Subcutaneous abdominal adipose tissue (tissue), 5 donors: ENCODE data around the gene ZDHHC22.

ENCODE experiments used
- H3K27ac ChIP-seq: one replicate; pipeline ENCODE4 v1.7.0; 2013; ENCODE audit warnings: low read depth, mild to moderate bottlenecking, inconsistent platforms, low read length, moderate library complexity
- H3K27me3 ChIP-seq, 5 donors: one replicate each; pipeline ENCODE4 v1.7.0; 2013; ENCODE audit warnings: low read length in 5 of 5, inconsistent platforms in 1 of 5; ENCODE audit not compliant: control insufficient read depth in 5 of 5, insufficient read depth in 4 of 5
- H3K36me3 ChIP-seq, 5 donors: one replicate each; pipeline ENCODE4 v1.7.0; 2013; ENCODE audit warnings: low read length in 5 of 5; ENCODE audit not compliant: control insufficient read depth in 5 of 5, insufficient read depth in 5 of 5
- H3K4me1 ChIP-seq, 5 donors: one replicate each; pipeline ENCODE4 v1.7.0; 2013; ENCODE audit warnings: low read length in 5 of 5, mild to moderate bottlenecking in 3 of 5, moderate library complexity in 1 of 5; ENCODE audit not compliant: control insufficient read depth in 5 of 5, insufficient read depth in 5 of 5
- H3K4me3 ChIP-seq, 5 donors: one replicate each; pipeline ENCODE4 v1.7.0; 2013; ENCODE audit warnings: low read length in 5 of 5, low read depth in 1 of 5
- H3K9ac ChIP-seq, 5 donors: one replicate each; pipeline ENCODE4 v1.7.0; 2013; ENCODE audit warnings: low read length in 5 of 5, mild to moderate bottlenecking in 4 of 5, moderate library complexity in 3 of 5
- H3K9me3 ChIP-seq, 5 donors: one replicate each; pipeline ENCODE4 v1.7.0; 2013; ENCODE audit warnings: low read length in 5 of 5; ENCODE audit not compliant: control insufficient read depth in 5 of 5
- donor health status: healthy.
- donor health status: healthy.
- donor health status: healthy.
- donor health status: healthy.
- donor health status: healthy.

ZDHHC22 gene

GRCh38 chr14:77144412-77145115 is 3.0 kb upstream of the ZDHHC22 start:
- Histone ChIP-seq H3K27me3 (peaks cover 38 to 64% (median 57%) of the 10 kb centered on the region in 5 donors), H3K27ac (no peak overlapping the region), H3K4me3 (no peak overlapping the region), H3K9me3 (peaks cover 0 to 3% (median 0%) of the 10 kb centered on the region in 5 donors), H3K4me1 (peaks cover 0 to 19% (median 11%) of the 10 kb centered on the region in 5 donors), H3K9ac (no peak overlapping the region), H3K36me3 (no peaks in the 10 kb centered on the region)

DNA sequence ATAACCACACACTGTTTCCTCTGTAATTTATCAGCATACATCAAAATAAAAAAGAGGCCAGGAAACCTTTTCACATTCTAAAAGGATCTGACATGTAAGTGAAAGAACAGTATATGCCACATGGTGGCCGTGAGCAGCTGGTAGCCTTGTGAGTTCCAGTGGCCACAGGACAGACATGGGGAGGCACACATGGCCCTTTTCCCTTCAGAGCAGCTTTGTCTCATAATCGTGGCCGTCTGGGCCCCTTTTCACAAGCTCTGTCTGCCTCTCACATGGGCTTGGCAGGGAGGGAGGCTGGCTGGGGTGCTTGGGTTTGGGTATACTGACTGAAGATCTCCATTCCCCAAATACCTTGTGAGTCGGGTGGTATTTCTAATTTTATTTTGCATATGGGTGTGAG is 1.5 kb upstream of the ZDHHC22 start:
- Histone ChIP-seq H3K9ac (no peak overlapping the region), H3K27me3 (peaks cover 38 to 79% (median 71%) of the 10 kb centered on the region in 5 donors), H3K36me3 (no peaks in the 10 kb centered on the region), H3K9me3 (peaks cover 0 to 3% (median 0%) of the 10 kb centered on the region in 5 donors), H3K27ac (no peak overlapping the region), H3K4me3 (no peak overlapping the region), H3K4me1 (peaks cover 0 to 21% (median 11%) of the 10 kb centered on the region in 5 donors)

DNA sequence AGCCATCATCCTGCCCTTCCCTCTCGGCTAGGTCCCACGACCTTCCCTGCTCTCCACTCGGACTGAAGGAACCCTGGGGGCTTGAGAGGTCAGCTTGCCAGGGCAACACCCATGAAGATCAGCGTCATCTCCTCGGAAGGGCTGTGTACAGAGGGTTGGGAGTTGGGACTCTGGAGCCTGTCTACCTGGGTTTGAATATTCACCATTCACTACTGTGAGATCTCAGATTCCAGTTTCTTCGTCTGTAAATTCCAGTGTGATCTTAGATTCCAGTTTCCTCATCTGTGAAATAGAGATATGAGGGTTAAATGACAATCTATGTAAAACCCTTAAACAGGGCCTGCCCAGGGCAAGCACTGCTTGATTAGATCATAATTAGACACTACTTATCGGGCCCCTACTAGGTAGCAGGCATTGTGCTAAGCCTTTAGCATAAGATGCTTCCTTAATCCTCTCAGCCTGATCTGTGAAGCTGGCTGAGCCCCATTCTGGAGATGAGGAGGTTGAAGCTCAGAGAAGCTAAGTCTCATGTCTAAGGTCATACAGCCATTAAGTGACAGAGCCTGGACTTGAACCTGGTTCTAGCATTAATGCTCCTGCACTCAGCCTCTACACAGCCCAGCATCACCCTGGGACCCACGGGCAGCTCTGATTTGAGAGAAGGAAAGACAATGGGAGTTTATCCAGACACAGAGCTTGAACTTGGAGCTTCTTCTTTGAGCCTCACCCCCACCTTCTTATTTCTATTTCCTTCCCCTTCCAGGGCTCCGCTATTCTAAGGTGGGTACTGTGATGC is 612 bp upstream of the ZDHHC22 start:
- Histone ChIP-seq H3K4me3 (peak overlapping the region in 1 of 5 donors; percentile 38), H3K27ac (no peak overlapping the region), H3K9me3 (peaks cover 0 to under 1% (median 0%) of the 10 kb centered on the region in 5 donors), H3K9ac (no peak overlapping the region), H3K36me3 (no peaks in the 10 kb centered on the region), H3K4me1 (peaks cover 0 to 21% (median 11%) of the 10 kb centered on the region in 5 donors), H3K27me3 (peaks cover 40 to 81% (median 76%) of the 10 kb centered on the region in 5 donors)

- peak overlapping the region in 2 of 5 donors; percentile 18 to 38 for H3K4me3 ChIP-seq
- H3K27ac ChIP-seq = no peak overlapping the region
- H3K9ac ChIP-seq = no peak overlapping the region
- H3K9me3 ChIP-seq = no peaks in the 10 kb centered on the region
- H3K36me3 ChIP-seq = no peaks in the 10 kb centered on the region
- peaks cover 34 to 71% (median 66%) of the 10 kb centered on the region in 5 donors for H3K27me3 ChIP-seq
- peaks cover 0 to 21% (median 11%) of the 10 kb centered on the region in 5 donors for H3K4me1 ChIP-seq
Observed at GRCh38 chr14:77140359-77141213, 1.0 kb downstream of the ZDHHC22 start.

DNA sequence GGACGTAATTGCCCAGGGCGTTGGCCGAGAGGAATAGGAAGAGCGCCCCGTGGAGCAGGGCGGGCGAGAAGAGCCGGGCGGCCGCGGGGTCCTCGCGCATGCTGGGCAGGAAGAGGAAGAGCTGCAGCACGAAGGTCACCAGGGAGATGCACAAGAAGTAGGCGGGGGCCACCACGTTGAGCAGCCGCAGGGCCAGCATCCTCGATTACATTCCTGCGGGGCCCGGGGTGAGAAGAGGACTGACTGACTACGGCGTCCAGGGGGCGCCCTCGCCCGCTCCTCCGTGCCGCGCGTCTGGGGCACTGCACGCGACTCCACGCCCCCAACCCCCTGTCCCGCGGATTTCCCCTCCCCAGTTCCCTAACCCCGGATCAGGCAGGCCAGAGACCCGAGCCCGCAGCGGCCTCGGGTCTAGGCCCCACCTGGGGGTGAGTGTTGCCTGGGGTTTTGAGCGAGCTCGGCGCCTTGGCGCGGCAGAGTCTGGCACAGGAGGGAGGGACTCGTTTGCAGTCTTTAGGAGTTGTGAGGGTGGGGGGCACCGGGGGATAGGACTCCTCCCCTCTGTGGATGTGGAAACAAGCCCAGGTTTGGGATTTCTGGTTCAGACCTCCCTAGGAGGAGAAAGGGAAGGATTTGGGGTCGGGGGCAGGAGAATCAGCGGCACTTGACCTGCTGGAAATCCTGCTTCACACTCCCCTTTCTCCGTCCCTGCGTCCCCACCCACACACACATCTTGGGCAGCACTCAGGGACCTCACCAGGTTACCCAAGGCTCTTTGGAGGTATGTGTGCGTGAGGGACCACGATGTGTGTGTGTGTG is 1.8 kb downstream of the ZDHHC22 start:
- Histone ChIP-seq H3K27ac (no peak overlapping the region), H3K9ac (no peak overlapping the region), H3K9me3 (no peaks in the 10 kb centered on the region), H3K36me3 (no peaks in the 10 kb centered on the region), H3K4me1 (peaks cover 0 to 21% (median 11%) of the 10 kb centered on the region in 5 donors), H3K27me3 (peaks cover 34 to 70% (median 67%) of the 10 kb centered on the region in 5 donors), H3K4me3 (no peak overlapping the region)

DNA sequence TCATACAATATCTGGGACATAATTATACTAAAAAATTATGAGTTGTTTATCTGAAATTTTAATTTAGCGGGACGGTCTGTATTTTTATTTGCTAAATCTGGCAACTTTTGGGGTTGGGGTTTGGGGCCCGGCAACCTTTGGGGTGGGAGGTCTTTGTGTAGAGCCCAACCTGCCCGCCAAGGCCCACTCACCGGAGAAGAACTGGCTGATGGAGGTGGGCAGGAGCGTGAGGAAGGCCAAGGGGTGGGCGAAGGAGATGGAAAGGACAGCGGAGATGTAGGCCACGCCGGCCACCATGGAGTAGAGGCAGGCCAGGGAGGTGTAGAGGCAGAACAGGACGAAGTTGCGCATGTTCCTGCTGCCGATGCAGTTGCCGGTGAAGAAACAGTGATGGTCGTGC is 2.6 kb downstream of the ZDHHC22 start:
- H3K36me3 ChIP-seq = no peaks in the 10 kb centered on the region
- H3K9me3 ChIP-seq = no peaks in the 10 kb centered on the region
- no peak overlapping the region for H3K9ac ChIP-seq
- peaks cover 0 to 21% (median 11%) of the 10 kb centered on the region in 5 donors for H3K4me1 ChIP-seq
- H3K27ac ChIP-seq = no peak overlapping the region
- H3K4me3 ChIP-seq = no peak overlapping the region
- H3K27me3 ChIP-seq = peaks cover 31 to 70% (median 63%) of the 10 kb centered on the region in 5 donors

- Histone ChIP-seq H3K4me1 (no peaks in the 10 kb centered on the region), H3K36me3 (no peaks in the 10 kb centered on the region), H3K27me3 (peaks cover 2 to 44% (median 33%) of the 10 kb centered on the region in 5 donors), H3K9me3 (no peaks in the 10 kb centered on the region), H3K9ac (no peak overlapping the region), H3K4me3 (no peak overlapping the region), H3K27ac (no peak overlapping the region)
Observed at GRCh38 chr14:77133720-77134338, 7.8 kb downstream of the ZDHHC22 start.

GRCh38 chr14:77131871-77132486 is 9.6 kb downstream of the ZDHHC22 start:
- Histone ChIP-seq H3K27me3 (peaks cover 0 to 36% (median 19%) of the 10 kb centered on the region in 5 donors), H3K36me3 (no peaks in the 10 kb centered on the region), H3K4me3 (no peak overlapping the region), H3K9me3 (no peaks in the 10 kb centered on the region), H3K27ac (no peak overlapping the region), H3K4me1 (no peaks in the 10 kb centered on the region), H3K9ac (no peak overlapping the region)
